GM12878 (cell line): ENCODE results near the gene GRM1. TPM values are rescaled to one million over a fixed set of nuclear protein-coding genes. Genes with fewer than 3 reads are reported as not detected.

Source experiments
- ATAC-seq: fragments of 200-7000 bp; cut with Tn5 transposase; 3 replicates; pipeline ENCODE4 v1.9.1; 2020; ENCODE audit warnings: mild to moderate bottlenecking, moderate library complexity
- BruUV-seq: library from RNA; stranded (reverse); fragments of 400-500 nt; replicated peaks from 2 replicates; lab custom pipeline; 2021; lab: Mats Ljungman, UMichigan
- CTCF ChIA-PET: fragments of 300-600 bp; sonication (Branson Sonifier 250); formaldehyde crosslinking; extraction: SDS; loops from one replicate; lab custom pipeline; 2021; ENCODE audit warnings: inconsistent platforms; lab: Yijun Ruan, JAX
- POLR2A ChIA-PET: fragments of 350-600 bp; formaldehyde crosslinking; extraction: SDS; loops from one replicate; lab custom pipeline; 2021; ENCODE audit warnings: inconsistent platforms; lab: Charles Lee
- RAD21 ChIA-PET: fragments of 300-600 bp; sonication (Branson Sonifier 250); formaldehyde crosslinking; loops from one replicate; lab custom pipeline; 2023; ENCODE audit warnings: antibody characterized with exemption; ENCODE audit not compliant: unreplicated experiment; lab: Charles Lee
- SMC1A ChIA-PET: fragments of 300-600 bp; sonication (Branson Sonifier 250); formaldehyde crosslinking; loops from one replicate; lab custom pipeline; 2023; ENCODE audit not compliant: unreplicated experiment, uncharacterized antibody; lab: Charles Lee
- DNase-seq: peaks from one replicate; pipeline ENCODE4 v3.0.0-alpha.2; 2011; ENCODE audit warnings: low read depth, low spot score
- FAIRE-seq: peaks from 3 replicates; lab custom pipeline; 2011; peaks lifted over from hg19 to GRCh38; lab: Jason Lieb, UNC
- H2AFZ ChIP-seq: 2 replicates; pipeline ENCODE4 v1.6.0; 2011; ENCODE audit warnings: low read depth, low read length, control low read depth; ENCODE audit not compliant: control insufficient read depth
- H3K27ac ChIP-seq: 2 replicates; pipeline ENCODE4 v1.5.1; 2011; ENCODE audit warnings: control low read depth; ENCODE audit not compliant: control insufficient read depth, insufficient read depth
- H3K27me3 ChIP-seq, 2 experiments: replicated peaks in 1 of 2; 2 replicates each; pipeline versions ENCODE4 v1.6.0 to v1.6.1; 2011; ENCODE audit warnings: low read length in 1 of 2; ENCODE audit not compliant: control insufficient read depth in 2 of 2, insufficient read depth in 2 of 2
- H3K36me3 ChIP-seq, 2 experiments: 2 replicates each; pipeline ENCODE4 v1.5.1; 2011; ENCODE audit warnings: low read length in 1 of 2; ENCODE audit not compliant: control insufficient read depth in 2 of 2, insufficient read depth in 2 of 2
- H3K4me1 ChIP-seq: 2 replicates; pipeline ENCODE4 v1.6.1; 2011; ENCODE audit warnings: mild to moderate bottlenecking, low read length, moderate library complexity, mixed read lengths; ENCODE audit not compliant: control insufficient read depth, insufficient read depth
- H3K4me2 ChIP-seq: 2 replicates; pipeline ENCODE4 v1.6.0; 2011; ENCODE audit warnings: control low read depth; ENCODE audit not compliant: control insufficient read depth, insufficient read depth
- H3K4me3 ChIP-seq: fragments of 200-600 bp; sonication (generic); 2 replicates; pipeline ENCODE4 v1.5.1; 2016
- H3K79me2 ChIP-seq: 2 replicates; pipeline ENCODE4 v1.6.0; 2011; ENCODE audit warnings: low read length; ENCODE audit not compliant: control insufficient read depth, insufficient read depth
- H3K9ac ChIP-seq: 2 replicates; pipeline ENCODE4 v1.8.0; 2011; ENCODE audit warnings: low read length, control low read depth, mixed read lengths; ENCODE audit not compliant: control insufficient read depth, insufficient read depth
- H3K9me3 ChIP-seq: replicated peaks from 3 replicates; pipeline ENCODE4 v1.5.1; 2011; ENCODE audit warnings: mild to moderate bottlenecking, low read length; ENCODE audit not compliant: control insufficient read depth, insufficient read depth
- H4K20me1 ChIP-seq: 2 replicates; pipeline ENCODE4 v1.6.0; 2011; ENCODE audit not compliant: control insufficient read depth, insufficient read depth
- BHLHE40 ChIP-seq, 2 experiments: fragments of 450-650 bp in 1 of 2; IDR thresholded peaks; 2 replicates each; pipeline ENCODE4 v1.6.1; 2011 to 2017; ENCODE audit warnings: low read depth in 2 of 2, borderline replicate concordance in 1 of 2, improper control_type of control experiment in 1 of 2, low read length in 1 of 2, mild to moderate bottlenecking in 1 of 2
- CBX5 ChIP-seq: sonication (generic); IDR thresholded peaks from 2 replicates; pipeline ENCODE4 v1.6.1; 2016; ENCODE audit warnings: low read depth, moderate library complexity, mild to moderate bottlenecking, inconsistent platforms
- CREM ChIP-seq: IDR thresholded peaks from 2 replicates; pipeline ENCODE4 v1.6.1; 2014; ENCODE audit warnings: antibody characterized with exemption, low read depth
- GABPA ChIP-seq: IDR thresholded peaks from 2 replicates; pipeline ENCODE4 v1.6.1; 2014; ENCODE audit warnings: antibody characterized with exemption, low read depth, mild to moderate bottlenecking, inconsistent platforms
- HDAC2 ChIP-seq: fragments of 200-600 bp; sonication (generic); IDR thresholded peaks from 2 replicates; pipeline ENCODE4 v1.6.1; 2017
- HDAC6 ChIP-seq: fragments of 200-600 bp; sonication (generic); IDR thresholded peaks from one replicate; pipeline ENCODE4 v1.8.0; 2017; ENCODE audit warnings: antibody characterized with exemption; ENCODE audit not compliant: unreplicated experiment
- KAT2A ChIP-seq: conservative IDR thresholded peaks from 2 replicates; pipeline ENCODE4 v1.6.1; 2011; ENCODE audit warnings: low read depth, low read length; ENCODE audit not compliant: control insufficient read depth
- MXI1 ChIP-seq: fragments of 150-350 bp; IDR thresholded peaks from 2 replicates; pipeline ENCODE4 v1.6.1; 2011; ENCODE audit warnings: low read depth, mild to moderate bottlenecking, inconsistent platforms, low read length, improper control_type of control experiment
- NFXL1 ChIP-seq: fragments of 450-650 bp; IDR thresholded peaks from 2 replicates; pipeline ENCODE4 v1.6.1; 2017; ENCODE audit warnings: antibody characterized with exemption, mild to moderate bottlenecking, borderline replicate concordance
- YBX1 ChIP-seq: fragments of 450-650 bp; IDR thresholded peaks from 2 replicates; pipeline ENCODE4 v1.6.1; 2016; ENCODE audit warnings: antibody characterized with exemption
- ZBED1 ChIP-seq: IDR thresholded peaks from 2 replicates; pipeline ENCODE4 v1.6.1; 2016; ENCODE audit warnings: borderline replicate concordance
- ZNF592 ChIP-seq: fragments of 450-650 bp; IDR thresholded peaks from 2 replicates; pipeline ENCODE4 v1.6.1; 2017; ENCODE audit warnings: mild to moderate bottlenecking, moderate library complexity
- ZNF687 ChIP-seq: fragments of 450-650 bp; IDR thresholded peaks from 2 replicates; pipeline ENCODE4 v1.6.1; 2017; ENCODE audit warnings: mild to moderate bottlenecking, moderate library complexity
- WGBS: methylation state at CpG from one replicate; pipeline ENCODE4 v1.1.6; 2016; ENCODE audit warnings: low lambda C conversion rate; ENCODE audit not compliant: insufficient replicate concordance, insufficient coverage; ENCODE audit errors: missing lambda C conversion rate; 5-methylcytosine and 5-hydroxymethylcytosine counted together
- in situ Hi-C: fragments of 300-500 bp; cut with MboI; formaldehyde crosslinking; loops from 9 replicates; pipeline ENCODE4 v1.14.3; 2018; ENCODE audit warnings: mixed read lengths
- intact Hi-C: fragments of 100-400 bp; cut with micrococcal nuclease; formaldehyde crosslinking; loops from one replicate; pipeline ENCODE4 v1.14.2; 2022; ENCODE audit not compliant: unreplicated experiment
- polyA plus RNA-seq, 11 experiments: library from polyadenylated mRNA; depleted of rRNA in 4 of 11; unstranded in 6 of 11; stranded (reverse) in 5 of 11; fragments of >200 nt; fragmentation: Nextera tagmentation in 4 of 11; fragmentation: Illumina TruSeq in 1 of 11; extraction: Ambion mirVana in 4 of 11; extraction: Trizol in 1 of 11; gene quantifications; 1 replicate in 1 of 11; 2 replicates in 10 of 11; pipeline versions ENCODE4 v1.2.1 to v1.2.3, GENCODE V29; 2011 to 2016; ENCODE audit warnings: inconsistent platforms in 2 of 11, missing spikeins in 2 of 11, low read depth in 1 of 11
- total RNA-seq, 4 experiments: library from RNA; depleted of rRNA in 3 of 4; stranded (reverse); fragments of >200 nt in 3 of 4; fragmentation: Illumina TruSeq in 1 of 4; extraction: Trizol in 1 of 4; gene quantifications; 2 replicates each; pipeline versions ENCODE4 v1.2.1 to v1.2.3, GENCODE V29; 2013 to 2021
- TF ChIP-seq, protein P1 (sequence below), 3 experiments: IDR thresholded peaks in 2 of 3; conservative IDR thresholded peaks in 1 of 3; 2 replicates each; pipeline ENCODE4 v1.5.1; 2011; ENCODE audit warnings: low read depth in 3 of 3, low read length in 3 of 3, mild to moderate bottlenecking in 3 of 3, control low read depth in 2 of 3, moderate library complexity in 2 of 3, inconsistent platforms in 1 of 3, mixed read lengths in 1 of 3; ENCODE audit not compliant: control insufficient read depth in 2 of 3, insufficient read depth in 1 of 3; ENCODE audit errors: extremely low read depth in 1 of 3

The GRM1 gene
- total and polyA plus RNA-seq, 10 of the 15 experiments (the other 5 are each of a cell fraction or from before 2014, with no cell fraction given): 0.04 TPM; not detected in 9

GRCh38 chr6:146422789-146423375, 394.0 kb downstream of the GRM1 start:
- Histone ChIP-seq H2AFZ (no peak overlapping the region), H3K9ac (no peak overlapping the region), H3K4me2 (no peak overlapping the region), H3K9me3 (no peaks in the 10 kb centered on the region), H3K36me3 (no peaks in the 10 kb centered on the region), H4K20me1 (no peaks in the 10 kb centered on the region), H3K79me2 (no peaks in the 10 kb centered on the region), H3K27ac (no peak overlapping the region), H3K27me3 (no peaks in the 10 kb centered on the region), H3K4me3 (no peak overlapping the region), H3K4me1 (no peaks in the 10 kb centered on the region)
- BruUV-seq: no TSS peak
- 25% methylated on average over 1 of the region's 1 CpG for WGBS
- ATAC-seq (no peak), DNase-seq (no peak), FAIRE-seq (no peak)
- RAD21 ChIA-PET: no interaction called here
- SMC1A ChIA-PET: no interaction called here
- POLR2A ChIA-PET: no interaction called here
- CTCF ChIA-PET: no interaction called here
- in situ Hi-C loops: no loop called here
- intact Hi-C loops: no loop called here
- TF ChIP-seq CBX5 (no peak), MXI1 (no peak), YBX1 (no peak), HDAC6 (no peak), ZBED1 (no peak), BHLHE40 (IDR thresholded peaks at IDR 0.05; ENCODE audit: borderline replicate concordance in 1 of 2, low read depth in 2 of 2, low read length in 1 of 2) (no peak), CREM (no peak), NFXL1 (no peak), ZNF687 (no peak), ZNF592 (no peak), GABPA (no peak), HDAC2 (no peak), KAT2A (no peak)
- TF ChIP-seq, protein P1, sequence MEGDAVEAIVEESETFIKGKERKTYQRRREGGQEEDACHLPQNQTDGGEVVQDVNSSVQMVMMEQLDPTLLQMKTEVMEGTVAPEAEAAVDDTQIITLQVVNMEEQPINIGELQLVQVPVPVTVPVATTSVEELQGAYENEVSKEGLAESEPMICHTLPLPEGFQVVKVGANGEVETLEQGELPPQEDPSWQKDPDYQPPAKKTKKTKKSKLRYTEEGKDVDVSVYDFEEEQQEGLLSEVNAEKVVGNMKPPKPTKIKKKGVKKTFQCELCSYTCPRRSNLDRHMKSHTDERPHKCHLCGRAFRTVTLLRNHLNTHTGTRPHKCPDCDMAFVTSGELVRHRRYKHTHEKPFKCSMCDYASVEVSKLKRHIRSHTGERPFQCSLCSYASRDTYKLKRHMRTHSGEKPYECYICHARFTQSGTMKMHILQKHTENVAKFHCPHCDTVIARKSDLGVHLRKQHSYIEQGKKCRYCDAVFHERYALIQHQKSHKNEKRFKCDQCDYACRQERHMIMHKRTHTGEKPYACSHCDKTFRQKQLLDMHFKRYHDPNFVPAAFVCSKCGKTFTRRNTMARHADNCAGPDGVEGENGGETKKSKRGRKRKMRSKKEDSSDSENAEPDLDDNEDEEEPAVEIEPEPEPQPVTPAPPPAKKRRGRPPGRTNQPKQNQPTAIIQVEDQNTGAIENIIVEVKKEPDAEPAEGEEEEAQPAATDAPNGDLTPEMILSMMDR (IDR thresholded peaks at IDR 0.05 in 2 of 3, conservative IDR thresholded peaks at IDR 0.05 in 1 of 3; ENCODE audit: control insufficient read depth in 2 of 3, extremely low read depth in 1 of 3, insufficient read depth in 1 of 3, low read depth in 3 of 3, low read length in 3 of 3): no peak
